ENCODE measurements around the gene CALY.

DNA sequence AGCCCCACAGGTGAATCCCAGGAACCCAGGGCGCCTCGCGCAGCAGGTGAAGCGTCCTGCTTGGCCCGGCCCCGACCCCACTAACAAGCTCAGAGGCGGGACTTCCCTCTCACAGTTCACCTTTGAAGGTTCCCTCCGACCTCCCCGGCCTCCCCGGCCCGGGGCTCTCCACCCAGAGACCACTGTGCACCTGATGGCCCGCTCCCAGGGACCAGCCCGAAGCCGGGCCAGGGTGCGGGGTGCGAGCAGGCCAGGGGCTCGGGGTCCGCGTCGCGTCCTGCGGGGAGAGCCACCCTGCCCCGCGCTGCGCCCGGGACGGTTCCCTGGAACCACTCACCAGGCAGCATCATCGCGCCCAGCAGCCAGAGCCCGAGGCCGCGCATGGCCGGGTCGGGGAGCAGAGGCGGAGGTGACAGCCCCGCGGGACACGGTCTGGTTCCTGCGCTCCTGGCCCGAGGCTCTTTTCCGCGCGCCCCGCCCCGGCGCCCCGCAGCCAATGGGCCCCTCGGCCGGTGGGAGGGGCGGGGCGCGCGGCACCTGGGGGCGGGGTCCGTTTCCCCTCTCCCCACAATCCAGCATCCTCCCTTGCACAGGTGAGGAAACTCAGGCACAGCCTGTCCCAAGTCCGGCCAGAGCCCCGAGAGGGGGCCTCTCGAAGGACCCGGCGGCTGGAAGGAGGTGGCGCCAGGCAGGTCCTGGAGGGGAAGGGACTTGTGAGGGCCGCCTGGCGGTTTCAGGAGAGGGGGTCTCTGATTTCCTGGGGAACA, 60.1 kb downstream of the CALY start, which contains the start of gene ADAM8:
- TF ChIP-seq CEBPB (IDR thresholded peaks at IDR 0.05; ENCODE audit: low read depth) (no peak), EGR1 (IDR thresholded peaks at IDR 0.05; ENCODE audit: low read depth) (no peak), YY1 (IDR thresholded peaks at IDR 0.05; ENCODE audit: extremely low read depth, insufficient replicate concordance, low read depth, low read length) (no peak), POLR2AphosphoS5 (IDR thresholded peaks at IDR 0.05; ENCODE audit: low read depth, low read length) (no peak), TCF7L2 (IDR thresholded peaks at IDR 0.05; ENCODE audit: borderline replicate concordance, extremely low read depth, insufficient read depth, insufficient read length) (no peak), POLR2A (IDR thresholded peaks at IDR 0.05; ENCODE audit: borderline replicate concordance, extremely low read depth, insufficient read depth, insufficient read length) (no peak), EZH2 (IDR thresholded peaks at IDR 0.05) (no peak), SIN3A (IDR thresholded peaks at IDR 0.05; ENCODE audit: low read depth) (no peak), RAD21 (IDR thresholded peaks at IDR 0.05; ENCODE audit: low read depth) (no peak), FOSL1 (IDR thresholded peaks at IDR 0.05; ENCODE audit: low read depth) (no peak)
- TF ChIP-seq, protein P1, sequence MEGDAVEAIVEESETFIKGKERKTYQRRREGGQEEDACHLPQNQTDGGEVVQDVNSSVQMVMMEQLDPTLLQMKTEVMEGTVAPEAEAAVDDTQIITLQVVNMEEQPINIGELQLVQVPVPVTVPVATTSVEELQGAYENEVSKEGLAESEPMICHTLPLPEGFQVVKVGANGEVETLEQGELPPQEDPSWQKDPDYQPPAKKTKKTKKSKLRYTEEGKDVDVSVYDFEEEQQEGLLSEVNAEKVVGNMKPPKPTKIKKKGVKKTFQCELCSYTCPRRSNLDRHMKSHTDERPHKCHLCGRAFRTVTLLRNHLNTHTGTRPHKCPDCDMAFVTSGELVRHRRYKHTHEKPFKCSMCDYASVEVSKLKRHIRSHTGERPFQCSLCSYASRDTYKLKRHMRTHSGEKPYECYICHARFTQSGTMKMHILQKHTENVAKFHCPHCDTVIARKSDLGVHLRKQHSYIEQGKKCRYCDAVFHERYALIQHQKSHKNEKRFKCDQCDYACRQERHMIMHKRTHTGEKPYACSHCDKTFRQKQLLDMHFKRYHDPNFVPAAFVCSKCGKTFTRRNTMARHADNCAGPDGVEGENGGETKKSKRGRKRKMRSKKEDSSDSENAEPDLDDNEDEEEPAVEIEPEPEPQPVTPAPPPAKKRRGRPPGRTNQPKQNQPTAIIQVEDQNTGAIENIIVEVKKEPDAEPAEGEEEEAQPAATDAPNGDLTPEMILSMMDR (IDR thresholded peaks at IDR 0.05 in 2 of 3, conservative IDR thresholded peaks at IDR 0.05 in 1 of 3; ENCODE audit: borderline replicate concordance in 1 of 3, insufficient read depth in 1 of 3, low read depth in 2 of 3, low read length in 2 of 3), result no peak
- TF ChIP-seq, protein P2, sequence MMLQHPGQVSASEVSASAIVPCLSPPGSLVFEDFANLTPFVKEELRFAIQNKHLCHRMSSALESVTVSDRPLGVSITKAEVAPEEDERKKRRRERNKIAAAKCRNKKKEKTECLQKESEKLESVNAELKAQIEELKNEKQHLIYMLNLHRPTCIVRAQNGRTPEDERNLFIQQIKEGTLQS (IDR thresholded peaks at IDR 0.05), result no peak
- TF ChIP-seq, protein P3, sequence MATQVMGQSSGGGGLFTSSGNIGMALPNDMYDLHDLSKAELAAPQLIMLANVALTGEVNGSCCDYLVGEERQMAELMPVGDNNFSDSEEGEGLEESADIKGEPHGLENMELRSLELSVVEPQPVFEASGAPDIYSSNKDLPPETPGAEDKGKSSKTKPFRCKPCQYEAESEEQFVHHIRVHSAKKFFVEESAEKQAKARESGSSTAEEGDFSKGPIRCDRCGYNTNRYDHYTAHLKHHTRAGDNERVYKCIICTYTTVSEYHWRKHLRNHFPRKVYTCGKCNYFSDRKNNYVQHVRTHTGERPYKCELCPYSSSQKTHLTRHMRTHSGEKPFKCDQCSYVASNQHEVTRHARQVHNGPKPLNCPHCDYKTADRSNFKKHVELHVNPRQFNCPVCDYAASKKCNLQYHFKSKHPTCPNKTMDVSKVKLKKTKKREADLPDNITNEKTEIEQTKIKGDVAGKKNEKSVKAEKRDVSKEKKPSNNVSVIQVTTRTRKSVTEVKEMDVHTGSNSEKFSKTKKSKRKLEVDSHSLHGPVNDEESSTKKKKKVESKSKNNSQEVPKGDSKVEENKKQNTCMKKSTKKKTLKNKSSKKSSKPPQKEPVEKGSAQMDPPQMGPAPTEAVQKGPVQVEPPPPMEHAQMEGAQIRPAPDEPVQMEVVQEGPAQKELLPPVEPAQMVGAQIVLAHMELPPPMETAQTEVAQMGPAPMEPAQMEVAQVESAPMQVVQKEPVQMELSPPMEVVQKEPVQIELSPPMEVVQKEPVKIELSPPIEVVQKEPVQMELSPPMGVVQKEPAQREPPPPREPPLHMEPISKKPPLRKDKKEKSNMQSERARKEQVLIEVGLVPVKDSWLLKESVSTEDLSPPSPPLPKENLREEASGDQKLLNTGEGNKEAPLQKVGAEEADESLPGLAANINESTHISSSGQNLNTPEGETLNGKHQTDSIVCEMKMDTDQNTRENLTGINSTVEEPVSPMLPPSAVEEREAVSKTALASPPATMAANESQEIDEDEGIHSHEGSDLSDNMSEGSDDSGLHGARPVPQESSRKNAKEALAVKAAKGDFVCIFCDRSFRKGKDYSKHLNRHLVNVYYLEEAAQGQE (IDR thresholded peaks at IDR 0.05; ENCODE audit: low read depth), result no peak

Measured in HCT116 (cell line).